Endothelial cell of umbilical vein (primary cell): Measurements from ENCODE around the gene NR5A2. TPM values are rescaled to one million over a fixed set of nuclear protein-coding genes. Genes with fewer than 3 reads are reported as not detected.

Source experiments
- BruUV-seq: library from RNA; stranded (reverse); fragments of 400-500 nt; replicated peaks from 2 replicates; lab custom pipeline; 2021; lab: Mats Ljungman, UMichigan
- CTCF ChIA-PET: fragments of 300-600, 350-600 bp; sonication (Branson Sonifier 250); formaldehyde crosslinking; loops from one replicate; lab custom pipeline; 2021; ENCODE audit warnings: antibody characterized with exemption, inconsistent platforms; lab: Charles Lee
- POLR2A ChIA-PET: fragments of 300-600, 350-600 bp; sonication (Branson Sonifier 250); formaldehyde crosslinking; loops from one replicate; lab custom pipeline; 2021; ENCODE audit warnings: antibody characterized with exemption, inconsistent platforms; lab: Charles Lee
- DNase-seq: peaks from one replicate; pipeline ENCODE4 v3.0.0-alpha.2; 2011; ENCODE audit warnings: low read depth, low spot score
- FAIRE-seq: peaks from 2 replicates; lab custom pipeline; 2011; peaks lifted over from hg19 to GRCh38; lab: Jason Lieb, UNC
- H2AFZ ChIP-seq: 2 replicates; pipeline ENCODE4 v1.6.0; 2012; ENCODE audit warnings: low read depth, low read length, control low read depth, inconsistent platforms
- H3K27ac ChIP-seq: 2 replicates; pipeline ENCODE4 v1.5.1; 2011; ENCODE audit warnings: low read depth, mild to moderate bottlenecking, control low read depth, low read length, moderate library complexity; ENCODE audit not compliant: insufficient read depth
- H3K27me3 ChIP-seq, 2 experiments: 2 replicates each; pipeline versions ENCODE4 v1.6.0 to v1.6.1; 2011; ENCODE audit warnings: low read length in 2 of 2, mixed read lengths in 1 of 2; ENCODE audit not compliant: control insufficient read depth in 2 of 2, insufficient read depth in 2 of 2
- H3K36me3 ChIP-seq, 2 experiments: 2 replicates in 1 of 2; 3 replicates in 1 of 2; pipeline ENCODE4 v1.5.1; 2011; ENCODE audit warnings: low read length in 2 of 2, mild to moderate bottlenecking in 1 of 2, moderate library complexity in 1 of 2; ENCODE audit not compliant: control insufficient read depth in 2 of 2, insufficient read depth in 2 of 2; ENCODE audit errors: extremely low read depth in 1 of 2
- H3K4me1 ChIP-seq: 3 replicates; pipeline ENCODE4 v1.5.1; 2011; ENCODE audit warnings: mild to moderate bottlenecking, low read length; ENCODE audit not compliant: control insufficient read depth, insufficient read depth; ENCODE audit errors: extremely low read depth
- H3K4me2 ChIP-seq: 2 replicates; pipeline ENCODE4 v1.6.1; 2011; ENCODE audit warnings: low read length, control low read depth, mixed read lengths; ENCODE audit not compliant: insufficient read depth
- H3K4me3 ChIP-seq, 3 experiments: fragments of 200-600 bp in 1 of 3; sonication (generic), shearing (Covaris generic) in 1 of 3; replicated peaks in 1 of 3; 2 replicates each; pipeline ENCODE4 v1.5.1; 2011 to 2016; ENCODE audit warnings: control low read depth in 3 of 3, low read length in 3 of 3, mild to moderate bottlenecking in 2 of 3, inconsistent platforms in 1 of 3, low read depth in 1 of 3, moderate library complexity in 1 of 3; ENCODE audit not compliant: insufficient read depth in 1 of 3
- H3K79me2 ChIP-seq: 2 replicates; pipeline ENCODE4 v1.6.0; 2012; ENCODE audit warnings: low read length, inconsistent platforms; ENCODE audit not compliant: control insufficient read depth, insufficient read depth
- H3K9ac ChIP-seq: replicated peaks from 2 replicates; pipeline ENCODE3; 2011; ENCODE audit warnings: low read length, control low read depth; ENCODE audit not compliant: insufficient read depth; ENCODE audit errors: extremely low read depth
- H3K9me1 ChIP-seq: replicated peaks from 3 replicates; pipeline ENCODE4 v1.6.0; 2011; ENCODE audit warnings: mild to moderate bottlenecking, low read length; ENCODE audit not compliant: control insufficient read depth, insufficient read depth; ENCODE audit errors: extremely low read depth
- H3K9me3 ChIP-seq: replicated peaks from 2 replicates; pipeline ENCODE4 v1.5.1; 2012; ENCODE audit warnings: low read length, inconsistent platforms; ENCODE audit not compliant: control insufficient read depth, insufficient read depth
- H4K20me1 ChIP-seq: replicated peaks from 2 replicates; pipeline ENCODE3; 2011; ENCODE audit warnings: mild to moderate bottlenecking, low read length; ENCODE audit not compliant: control insufficient read depth, insufficient read depth; ENCODE audit errors: extremely low read depth
- CTCF ChIP-seq, 2 donors: IDR thresholded peaks; 1 replicate in 1 of 2; 2 replicates in 1 of 2; pipeline ENCODE4 v1.5.1; 2011; ENCODE audit warnings: low read length in 2 of 2, mild to moderate bottlenecking in 2 of 2, moderate library complexity in 2 of 2, control low read depth in 1 of 2, inconsistent platforms in 1 of 2, low read depth in 1 of 2; ENCODE audit not compliant: insufficient read depth in 1 of 2; ENCODE audit errors: extremely low read depth in 1 of 2
- EZH2 ChIP-seq: IDR thresholded peaks from 2 replicates; pipeline ENCODE4 v1.6.1; 2012; ENCODE audit warnings: borderline replicate concordance, low read depth, mild to moderate bottlenecking, moderate library complexity, low read length, inconsistent platforms; ENCODE audit not compliant: severe bottlenecking
- FOS ChIP-seq: IDR thresholded peaks from 2 replicates; pipeline ENCODE4 v1.6.1; 2011; ENCODE audit warnings: mild to moderate bottlenecking, low read length, moderate library complexity, borderline replicate concordance; ENCODE audit not compliant: insufficient read depth
- GATA2 ChIP-seq: IDR thresholded peaks from 2 replicates; pipeline ENCODE4 v1.7.0; 2011; ENCODE audit warnings: low read depth, mild to moderate bottlenecking, moderate library complexity, mixed read lengths, low read length; ENCODE audit not compliant: insufficient read length, insufficient read depth
- JUN ChIP-seq: IDR thresholded peaks from 2 replicates; pipeline ENCODE4 v1.6.1; 2011; ENCODE audit warnings: borderline replicate concordance, low read depth; ENCODE audit not compliant: insufficient read length, insufficient read depth
- MAX ChIP-seq: IDR thresholded peaks from 2 replicates; pipeline ENCODE4 v1.6.1; 2011; ENCODE audit not compliant: insufficient read depth, insufficient read length
- MYC ChIP-seq: IDR thresholded peaks from one replicate; pipeline ENCODE4 v1.6.1; 2011; ENCODE audit warnings: mild to moderate bottlenecking, low read depth, low read length
- POLR2A ChIP-seq: IDR thresholded peaks from 2 replicates; pipeline ENCODE4 v1.6.1; 2012; ENCODE audit warnings: low read depth, mild to moderate bottlenecking, control low read depth, low read length
- POLR2AphosphoS5 ChIP-seq: IDR thresholded peaks from 2 replicates; pipeline ENCODE4 v1.6.1; 2012; ENCODE audit warnings: low read depth, mild to moderate bottlenecking, control low read depth, low read length, moderate library complexity; ENCODE audit not compliant: insufficient read depth
- dilution Hi-C: fragments of 300-500 bp; cut with MboI; formaldehyde crosslinking; loops from one replicate; pipeline ENCODE4 v1.15.0; 2019; ENCODE audit warnings: low sequenced_read_pairs; ENCODE audit not compliant: extremely low pct_ligation_motif_present
- intact Hi-C: fragments of 100-400 bp; cut with micrococcal nuclease; formaldehyde crosslinking; loops from one replicate; pipeline ENCODE4 v1.10.0; 2022
- polyA plus RNA-seq, 4 experiments: library from polyadenylated mRNA; depleted of rRNA in 3 of 4; stranded (reverse) in 3 of 4; unstranded in 1 of 4; fragments of >200 nt; gene quantifications; 2 replicates each; pipeline versions ENCODE4 v1.2.1 to v1.2.3, GENCODE V29; 2011 to 2012; ENCODE audit warnings: missing spikeins in 1 of 4
- total RNA-seq: library from RNA; stranded (reverse); gene quantifications from 2 replicates; pipeline ENCODE4 v1.2.3, GENCODE V29; 2021

The NR5A2 gene
- total and polyA plus RNA-seq, 2 donors (not counting 3 experiments of a cell fraction or from before 2014, with no cell fraction given), result 3.4 to 12.1 TPM

- peaks cover 30% of the 10 kb centered on the region for H3K4me1 ChIP-seq
- no peaks in the 10 kb centered on the region for H3K27me3 ChIP-seq
- H4K20me1 ChIP-seq, result no peaks in the 10 kb centered on the region
- intact Hi-C loops (loop anchor here (1.0 kb wide), 2 partner anchors 40 to 143 kb away; no protein-coding TSS in a partner anchor), dilution Hi-C loops (no loop called here)
- H2AFZ ChIP-seq, result peak overlapping the region; percentile 58
- peak overlapping the region; percentile 80 for H3K27ac ChIP-seq
- CTCF ChIA-PET, result interaction anchor here (1.5 kb wide), 2 partner anchors 97 to 494 kb away, joined by 6 to 7 read pairs; no protein-coding TSS in a partner anchor
- POLR2A ChIA-PET, result no interaction called here
- TF ChIP-seq JUN (no peak), FOS (peak; percentile 31)
- no peaks in the 10 kb centered on the region for H3K79me2 ChIP-seq
- DNase-seq, result peak; percentile 83
- no peaks in the 10 kb centered on the region for H3K9me3 ChIP-seq
- BruUV-seq, result no TSS peak
- peak overlapping the region; percentile 40 for H3K9ac ChIP-seq
- no peak overlapping the region for H3K4me3 ChIP-seq
- H3K4me2 ChIP-seq, result peak overlapping the region; percentile 71
- FAIRE-seq, result peak; percentile 90
- no peaks in the 10 kb centered on the region for H3K9me1 ChIP-seq
- H3K36me3 ChIP-seq, result no peaks in the 10 kb centered on the region
Measured at GRCh38 chr1:200179126-200179780, 151.7 kb downstream of the NR5A2 start.

GRCh38 chr1:200179781-200180160, 152.3 kb downstream of the NR5A2 start:
- peak overlapping the region; percentile 40 for H3K9ac ChIP-seq
- TF ChIP-seq EZH2 (no peak), MAX (no peak), MYC (no peak), GATA2 (no peak), POLR2AphosphoS5 (no peak), FOS (no peak), JUN (no peak), POLR2A (no peak), CTCF (IDR thresholded peaks at IDR 0.05; ENCODE audit: extremely low read depth in 1 of 2, insufficient read depth in 1 of 2, low read depth in 1 of 2, low read length in 2 of 2) (no peak)
- peaks cover 31% of the 10 kb centered on the region for H3K4me1 ChIP-seq
- H3K79me2 ChIP-seq, result no peaks in the 10 kb centered on the region
- no peaks in the 10 kb centered on the region for H3K36me3 ChIP-seq
- H4K20me1 ChIP-seq, result no peaks in the 10 kb centered on the region
- peak overlapping the region; percentile 58 for H2AFZ ChIP-seq
- no peaks in the 10 kb centered on the region for H3K9me3 ChIP-seq
- no peak overlapping the region for H3K4me3 ChIP-seq
- intact Hi-C loops, result loop anchor here (1.0 to 2.0 kb wide), 5 partner anchors 40 to 495 kb away; no protein-coding TSS in a partner anchor
- no peak for FAIRE-seq
- dilution Hi-C loops, result no loop called here
- no peak for DNase-seq
- ChIA-PET CTCF (interaction anchor here (1.5 kb wide), 2 partner anchors 97 to 495 kb away, joined by 6 to 7 read pairs; no protein-coding TSS in a partner anchor), POLR2A (no interaction called here)
- no peaks in the 10 kb centered on the region for H3K9me1 ChIP-seq
- peak overlapping the region; percentile 71 for H3K4me2 ChIP-seq
- peak overlapping the region; percentile 80 for H3K27ac ChIP-seq
- no peaks in the 10 kb centered on the region for H3K27me3 ChIP-seq
- BruUV-seq, result no TSS peak
